Naive B cell (primary cell): ENCODE results near the gene RNF213. TPM values are rescaled to one million over a fixed set of nuclear protein-coding genes. Genes with fewer than 3 reads are reported as not detected.

Experiments
- ATAC-seq, 2 donors: fragments of 150-1000 bp; cut with Tn5 transposase; 2 replicates each; pipeline ENCODE4 v1.10.0; 2021; ENCODE audit warnings: low read depth in 2 of 2, mild to moderate bottlenecking in 2 of 2, moderate library complexity in 2 of 2
- DNase-seq: peaks from one replicate; pipeline ENCODE4 v3.0.0; 2022
- H3K27ac Mint-ChIP-seq, 6 donors: one replicate each; pipeline ENCODE4 v1.8.0; 2020 to 2022; ENCODE audit warnings: mild to moderate bottlenecking in 6 of 6, mixed read lengths in 6 of 6, moderate library complexity in 5 of 6, inconsistent platforms in 2 of 6
- H3K27me3 Mint-ChIP-seq, 3 donors: one replicate each; pipeline ENCODE4 v1.8.0; 2021 to 2022; ENCODE audit warnings: mixed read lengths in 3 of 3, mild to moderate bottlenecking in 1 of 3
- H3K36me3 Mint-ChIP-seq, 2 donors: one replicate each; pipeline ENCODE4 v1.8.0; 2020 to 2022; ENCODE audit warnings: mixed read lengths in 2 of 2, inconsistent platforms in 1 of 2, mild to moderate bottlenecking in 1 of 2
- H3K4me1 Mint-ChIP-seq, 3 donors: one replicate each; pipeline ENCODE4 v1.8.0; 2020 to 2022; ENCODE audit warnings: mixed read lengths in 3 of 3, inconsistent platforms in 1 of 3, mild to moderate bottlenecking in 1 of 3, moderate library complexity in 1 of 3
- H3K4me3 Mint-ChIP-seq, 8 donors: one replicate each; pipeline ENCODE4 v1.8.0; 2020 to 2022; ENCODE audit warnings: mild to moderate bottlenecking in 8 of 8, mixed read lengths in 8 of 8, moderate library complexity in 8 of 8, inconsistent platforms in 2 of 8
- H3K9me3 Mint-ChIP-seq, 7 donors: one replicate each; pipeline ENCODE4 v1.8.0; 2020 to 2022; ENCODE audit warnings: mixed read lengths in 7 of 7, mild to moderate bottlenecking in 5 of 7, inconsistent platforms in 2 of 7, moderate library complexity in 1 of 7
- polyA plus RNA-seq, 6 donors: library from polyadenylated mRNA; unstranded; fragments of 300-500 nt; fragmentation: Illumina TruSeq; gene quantifications; one replicate each; pipeline ENCODE4 v1.2.3, GENCODE V29; 2021; ENCODE audit warnings: low read depth in 6 of 6

RNF213 gene
- polyA plus RNA-seq, 6 donors from 2014 or later: 9.2 to 34.7 (median 18.3) TPM

DNA sequence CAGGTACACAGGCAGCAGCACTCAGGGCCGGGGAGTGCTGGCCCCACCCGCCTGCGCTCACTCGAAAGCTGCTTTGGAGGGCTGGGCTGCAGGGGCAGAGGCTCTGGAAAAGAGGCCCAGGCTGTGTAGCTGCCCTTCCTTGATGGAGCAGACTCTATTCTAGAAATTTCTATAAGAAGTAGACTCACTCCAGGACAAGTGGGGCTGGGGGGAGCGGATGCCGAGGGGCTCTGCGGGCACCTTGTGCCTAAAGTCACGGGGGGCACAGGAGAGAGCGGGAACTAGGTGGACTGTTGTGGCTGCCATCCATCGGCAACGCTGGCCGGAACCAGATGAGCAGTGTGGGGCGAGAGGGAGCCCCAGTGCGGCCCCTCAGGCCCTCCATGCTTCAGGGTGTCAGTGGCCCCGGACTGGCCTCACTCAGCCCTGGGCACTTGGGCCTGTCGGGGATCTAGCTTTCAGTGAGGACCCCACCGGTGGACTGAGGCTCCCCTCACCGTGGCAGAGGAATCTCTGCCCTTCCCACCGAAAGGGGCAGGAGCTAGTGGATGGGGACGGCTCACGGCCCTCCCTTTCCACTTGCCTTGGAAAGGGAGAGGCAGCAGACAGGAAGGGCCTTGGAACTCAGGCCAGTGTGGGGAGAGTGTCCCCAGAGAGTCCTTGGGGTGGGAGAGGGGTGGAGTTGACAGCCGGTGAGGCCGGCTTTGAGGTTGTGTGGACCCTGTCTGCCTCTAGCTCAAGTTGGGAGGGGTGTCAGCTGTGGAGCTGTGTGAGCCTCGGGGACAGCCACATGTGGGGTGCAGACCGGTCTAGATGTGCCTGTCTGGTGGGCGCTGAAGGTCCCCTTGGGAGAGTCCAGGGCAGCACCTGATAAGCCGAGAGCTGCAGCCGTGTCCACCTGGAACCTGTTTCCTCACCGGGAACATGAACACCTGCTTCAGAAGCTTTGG is 170.9 kb downstream of the RNF213 start:
- Mint-ChIP-seq H3K9me3 (peaks cover 0 to 4% (median 0%) of the 10 kb centered on the region in 7 donors), H3K27ac (peak overlapping the region in 1 of 6 donors; percentile 38), H3K36me3 (no peaks in the 10 kb centered on the region), H3K27me3 (no peaks in the 10 kb centered on the region), H3K4me1 (peaks cover 6 to 13% (median 7%) of the 10 kb centered on the region in 3 donors), H3K4me3 (no peak overlapping the region)
- ATAC-seq: no peak
- no peak for DNase-seq

DNA sequence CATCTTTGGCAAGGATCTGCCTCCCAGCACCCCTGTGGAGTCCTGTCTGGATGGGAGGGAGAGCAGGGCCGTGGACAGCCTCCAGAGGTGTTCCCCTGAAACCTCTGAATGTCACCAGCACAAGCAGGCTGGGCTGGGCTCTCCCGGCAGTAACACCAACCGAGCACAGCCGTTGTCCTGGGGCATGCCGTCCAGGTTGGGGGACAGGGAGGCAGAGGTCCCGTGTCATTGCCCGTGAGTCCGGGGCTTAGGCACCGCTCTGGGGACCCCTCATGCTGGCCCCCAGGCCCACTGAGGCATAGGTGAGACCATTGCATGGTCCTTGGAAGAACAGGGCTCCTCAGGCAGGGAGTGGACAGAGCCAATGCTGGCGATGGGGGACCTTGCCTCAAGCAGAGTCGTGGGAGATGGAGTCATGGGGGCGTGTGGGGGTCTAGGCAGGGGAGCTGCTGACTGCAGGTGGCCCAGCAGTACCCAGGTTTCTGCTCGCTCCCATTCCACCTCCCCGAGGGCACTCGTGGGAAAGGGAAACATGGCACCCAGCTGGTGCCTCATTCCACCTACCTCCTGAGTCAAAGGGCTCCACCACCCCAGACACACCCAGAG is 171.8 kb downstream of the RNF213 start:
- no peak for DNase-seq
- Mint-ChIP-seq H3K9me3 (peaks cover 0 to 4% (median 0%) of the 10 kb centered on the region in 7 donors), H3K4me3 (no peak overlapping the region), H3K27me3 (no peaks in the 10 kb centered on the region), H3K4me1 (peaks cover 0 to 4% (median 0%) of the 10 kb centered on the region in 3 donors), H3K27ac (no peak overlapping the region), H3K36me3 (no peaks in the 10 kb centered on the region)
- ATAC-seq: no peak

DNA sequence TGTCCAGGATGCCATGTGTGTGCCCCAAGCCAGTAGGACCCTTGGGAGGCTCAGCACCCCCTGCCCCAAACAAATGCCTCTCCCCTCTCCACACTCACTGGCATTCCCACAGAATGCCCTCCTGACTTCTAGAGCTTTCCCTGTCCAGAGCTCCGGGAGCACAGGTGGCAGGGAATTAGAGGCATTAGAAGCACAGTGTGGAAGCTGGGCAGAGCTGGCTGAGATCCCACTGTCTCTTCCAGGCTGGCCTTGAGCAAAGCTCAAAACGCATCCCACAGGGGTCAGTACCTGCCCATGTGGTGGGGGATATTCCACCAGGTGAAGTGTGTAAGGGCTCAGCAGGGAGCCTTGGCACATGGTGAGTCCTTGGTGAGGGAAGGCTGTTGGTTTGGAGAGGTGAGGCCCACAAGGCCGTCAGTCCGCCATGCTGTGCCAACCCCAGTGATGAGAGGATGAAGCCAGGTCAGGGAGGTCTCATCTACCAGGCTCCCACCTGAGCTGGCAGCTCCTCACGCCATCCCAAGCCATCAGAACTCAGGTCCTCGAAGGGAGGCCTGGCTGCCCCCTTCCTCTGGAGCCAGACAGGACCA is 172.4 kb downstream of the RNF213 start:
- no peaks in the 10 kb centered on the region for H3K36me3 Mint-ChIP-seq
- DNase-seq (no peak), ATAC-seq (no peak)
- no peak overlapping the region for H3K4me3 Mint-ChIP-seq
- peaks cover 0 to 4% (median 0%) of the 10 kb centered on the region in 7 donors for H3K9me3 Mint-ChIP-seq
- no peak overlapping the region for H3K27ac Mint-ChIP-seq
- peaks cover 0 to 4% (median 0%) of the 10 kb centered on the region in 3 donors for H3K4me1 Mint-ChIP-seq
- H3K27me3 Mint-ChIP-seq: no peaks in the 10 kb centered on the region

DNA sequence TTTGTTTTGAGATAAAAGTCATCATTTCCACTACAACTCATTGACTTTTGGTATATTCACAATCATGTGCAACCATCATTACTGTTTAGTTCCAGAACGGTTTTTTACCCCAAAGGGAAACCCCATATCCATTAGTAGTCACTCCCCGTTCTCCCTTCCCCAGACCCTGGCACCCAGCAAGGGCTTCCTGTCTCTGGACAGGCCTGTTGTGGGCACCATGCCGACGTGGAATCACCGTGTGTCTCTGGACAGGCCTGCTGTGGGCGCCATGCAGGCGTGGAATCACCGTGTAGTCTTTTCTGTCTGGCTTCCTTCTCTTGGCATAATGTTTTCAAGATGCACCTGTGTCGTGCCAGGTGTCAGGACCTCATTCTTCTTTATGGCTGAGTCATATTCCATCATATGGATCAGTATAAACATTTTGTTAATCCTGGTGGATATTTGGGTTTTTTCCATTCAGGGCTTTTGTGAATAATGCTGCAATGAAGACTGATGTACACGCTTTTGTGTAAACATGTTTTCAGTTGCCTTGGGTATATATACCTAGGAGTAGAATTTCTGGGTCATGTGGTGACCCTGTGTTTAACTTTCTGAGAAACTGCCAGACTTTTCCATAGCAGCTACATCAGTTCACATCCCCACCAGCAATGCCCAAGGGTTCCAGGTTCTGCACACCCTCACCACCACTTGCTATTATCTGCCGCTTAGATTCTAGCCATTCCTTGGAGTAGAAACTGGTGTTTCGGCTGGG is 173.4 kb downstream of the RNF213 start:
- Mint-ChIP-seq H3K27ac (peak overlapping the region in 1 of 6 donors; percentile 41), H3K36me3 (no peaks in the 10 kb centered on the region), H3K4me3 (no peak overlapping the region), H3K4me1 (peaks cover 0 to 4% (median 0%) of the 10 kb centered on the region in 3 donors), H3K27me3 (no peaks in the 10 kb centered on the region), H3K9me3 (peaks cover 0 to 4% (median 0%) of the 10 kb centered on the region in 7 donors)
- DNase-seq: no peak
- ATAC-seq: no peak

DNA sequence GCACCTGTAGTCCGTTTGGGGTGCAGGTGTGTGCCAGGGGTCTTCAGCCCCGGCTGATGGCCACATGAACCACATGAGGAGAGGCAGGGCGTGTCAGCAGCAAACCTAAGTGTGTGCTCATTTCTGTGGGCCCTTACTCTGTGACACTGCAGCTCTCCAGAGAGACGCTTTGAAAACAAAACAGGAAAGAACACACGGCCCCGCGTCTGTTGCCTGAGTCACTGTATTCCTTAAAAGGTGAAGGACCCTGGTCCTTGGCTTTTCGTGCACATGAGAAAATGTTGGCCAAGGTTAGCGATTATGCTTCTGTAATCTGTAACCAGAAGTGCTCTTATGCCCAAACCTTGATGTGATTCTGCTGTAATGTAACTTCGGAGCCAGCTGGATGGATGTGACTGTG is 176.9 kb downstream of the RNF213 start:
- ATAC-seq (no peak), DNase-seq (no peak)
- H3K4me1 Mint-ChIP-seq: peaks cover 0 to 4% (median 0%) of the 10 kb centered on the region in 3 donors
- H3K4me3 Mint-ChIP-seq: no peak overlapping the region
- peaks cover 0 to 10% (median 6%) of the 10 kb centered on the region in 3 donors for H3K27me3 Mint-ChIP-seq
- H3K36me3 Mint-ChIP-seq: peaks cover 0 to 12% of the 10 kb centered on the region in 2 donors
- H3K9me3 Mint-ChIP-seq: peaks cover 0 to 4% (median 0%) of the 10 kb centered on the region in 7 donors
- peak overlapping the region in 1 of 6 donors; percentile 74 for H3K27ac Mint-ChIP-seq

DNA sequence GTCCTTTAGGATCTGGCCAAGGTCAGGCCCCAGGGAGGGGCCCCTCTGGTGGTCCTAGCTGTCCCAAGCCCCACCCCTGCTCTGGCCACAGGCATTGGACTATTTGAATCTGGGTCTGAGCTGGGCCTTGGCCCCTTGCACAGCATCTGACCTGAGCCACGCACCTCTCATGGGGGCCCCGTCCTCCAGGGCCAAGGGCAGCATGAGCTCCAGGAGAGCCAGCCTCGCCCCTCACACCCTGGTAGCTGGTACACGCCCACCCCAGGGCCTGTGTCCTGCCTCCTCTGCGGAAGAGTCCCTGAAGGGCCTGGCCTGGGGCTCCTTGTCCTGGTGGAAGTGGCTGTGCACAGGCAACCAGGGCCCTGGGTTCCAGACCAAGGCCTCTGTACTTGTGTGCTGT is 178.2 kb downstream of the RNF213 start:
- no peak for ATAC-seq
- H3K27me3 Mint-ChIP-seq: peaks cover 0 to 20% (median 16%) of the 10 kb centered on the region in 3 donors
- no peak for DNase-seq
- peaks cover 0 to 4% (median 0%) of the 10 kb centered on the region in 7 donors for H3K9me3 Mint-ChIP-seq
- H3K27ac Mint-ChIP-seq: no peak overlapping the region
- peaks cover 0 to 19% of the 10 kb centered on the region in 2 donors for H3K36me3 Mint-ChIP-seq
- H3K4me3 Mint-ChIP-seq: no peak overlapping the region
- peaks cover 0 to 4% (median 4%) of the 10 kb centered on the region in 3 donors for H3K4me1 Mint-ChIP-seq

DNA sequence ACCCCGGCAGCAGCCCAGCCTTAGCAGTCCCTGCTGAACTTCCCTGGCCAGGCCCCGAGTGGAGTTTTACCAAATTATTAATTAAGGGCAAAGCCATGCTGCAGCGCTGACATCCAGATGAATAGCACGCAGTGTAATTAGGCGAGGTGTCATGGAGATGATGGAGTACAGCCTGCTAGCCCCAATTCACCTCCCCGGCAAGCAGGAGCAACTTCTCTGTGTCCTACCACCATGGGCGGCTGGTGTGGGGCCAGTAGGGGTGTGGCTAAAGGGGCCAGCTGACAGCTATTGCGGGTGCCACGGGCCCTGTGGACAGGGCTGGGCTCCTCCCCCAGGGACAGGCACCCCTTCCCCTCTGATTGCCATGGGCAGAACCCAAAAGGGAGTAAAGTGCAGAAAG is 178.8 kb downstream of the RNF213 start:
- Mint-ChIP-seq H3K9me3 (peaks cover 0 to 4% (median 0%) of the 10 kb centered on the region in 7 donors), H3K4me1 (peaks cover 0 to 4% (median 4%) of the 10 kb centered on the region in 3 donors), H3K36me3 (peaks cover 0 to 19% of the 10 kb centered on the region in 2 donors), H3K27ac (no peak overlapping the region), H3K27me3 (peaks cover 0 to 20% (median 16%) of the 10 kb centered on the region in 3 donors), H3K4me3 (peak overlapping the region in 1 of 8 donors; percentile 85)
- ATAC-seq: no peak
- no peak for DNase-seq

DNA sequence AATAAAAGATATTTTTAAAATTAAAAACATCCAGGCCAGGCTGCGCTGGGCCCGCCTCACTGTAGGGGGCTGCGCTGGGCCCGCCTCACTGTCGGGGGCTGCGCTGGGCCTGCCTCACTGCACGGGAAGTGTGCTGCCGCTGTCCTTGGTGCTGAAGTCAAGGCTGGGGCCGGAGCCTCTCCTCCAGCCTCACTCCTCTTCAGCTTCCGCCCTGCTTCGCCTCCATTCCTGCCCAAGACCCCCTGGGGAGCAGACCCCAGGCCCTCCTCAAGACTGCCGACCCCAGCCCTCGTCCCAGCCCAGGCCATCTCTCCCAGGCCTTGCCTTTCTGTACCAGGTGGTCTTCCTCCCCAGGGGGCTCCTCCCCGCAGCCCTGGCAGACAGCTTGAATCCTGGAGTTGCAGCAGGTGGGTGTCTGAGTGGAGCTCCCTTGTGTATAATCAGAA is 180.5 kb downstream of the RNF213 start:
- Mint-ChIP-seq H3K4me3 (no peak overlapping the region), H3K27ac (peak overlapping the region in 2 of 6 donors; percentile 54 to 79), H3K9me3 (peaks cover 0 to 1% (median 0%) of the 10 kb centered on the region in 7 donors), H3K27me3 (peaks cover 0 to 20% (median 16%) of the 10 kb centered on the region in 3 donors), H3K36me3 (peaks cover 0 to 19% of the 10 kb centered on the region in 2 donors), H3K4me1 (peaks cover 0 to 4% (median 1%) of the 10 kb centered on the region in 3 donors)
- DNase-seq (no peak), ATAC-seq (peak in 1 of 2 donors; percentile 40)

DNA sequence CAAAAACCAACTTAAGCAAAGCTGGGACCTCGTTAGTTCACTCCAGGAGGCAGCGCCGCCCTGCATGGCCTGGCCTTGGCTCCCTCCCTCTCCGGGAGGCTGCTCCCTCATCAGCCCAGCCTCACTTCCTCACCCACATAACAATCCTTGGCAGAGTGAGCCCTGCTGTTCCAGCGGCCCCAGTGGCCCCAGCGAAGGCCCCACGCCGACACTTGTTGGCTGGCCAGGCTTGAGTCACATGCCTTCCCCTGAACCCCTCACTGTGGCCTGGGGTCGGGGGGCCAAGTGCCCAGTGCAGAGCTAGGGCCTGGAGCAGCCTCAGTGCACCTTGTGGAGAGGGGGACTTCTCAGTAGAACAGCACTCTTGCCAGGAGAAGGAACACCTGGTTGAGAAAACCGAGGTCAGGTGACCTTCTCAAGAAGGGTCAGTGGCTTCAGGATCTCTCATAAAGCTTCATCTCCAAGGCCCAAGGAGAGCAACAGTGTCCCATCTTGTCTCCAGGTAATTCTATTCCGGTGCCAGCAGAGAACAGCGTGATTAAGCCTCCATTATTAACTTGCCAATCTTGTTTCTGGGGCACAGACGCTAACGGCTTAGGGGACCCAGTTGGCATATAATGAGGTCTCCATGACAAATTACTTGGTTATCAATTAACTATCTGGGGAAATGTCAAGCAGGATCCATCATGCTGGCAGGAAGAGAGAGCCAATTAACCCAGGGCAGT is 181.1 kb downstream of the RNF213 start:
- H3K4me1 Mint-ChIP-seq: peaks cover 0 to 4% (median 0%) of the 10 kb centered on the region in 3 donors
- H3K27me3 Mint-ChIP-seq: peaks cover 0 to 20% (median 16%) of the 10 kb centered on the region in 3 donors
- no peak overlapping the region for H3K27ac Mint-ChIP-seq

DNA sequence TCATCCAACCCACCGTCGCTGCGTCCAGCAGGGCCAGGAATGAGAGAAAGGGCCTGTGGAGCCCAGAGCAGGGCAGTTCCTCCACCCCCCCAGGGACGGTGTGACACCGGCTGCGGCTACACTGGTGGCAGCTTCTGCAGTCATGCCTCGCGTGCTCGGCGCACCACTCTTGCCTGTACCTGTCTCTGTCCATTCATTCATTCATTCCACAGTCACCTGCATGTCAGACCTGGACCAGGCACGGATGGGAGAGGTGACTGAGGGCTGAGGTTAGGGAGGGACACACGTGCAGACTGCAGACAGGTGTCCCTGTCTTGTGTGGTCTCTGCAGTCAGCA is 181.6 kb downstream of the RNF213 start:
- ATAC-seq: no peak
- H3K27ac Mint-ChIP-seq: no peak overlapping the region
- no peaks in the 10 kb centered on the region for H3K9me3 Mint-ChIP-seq
- H3K4me3 Mint-ChIP-seq: no peak overlapping the region
- no peak for DNase-seq
- H3K4me1 Mint-ChIP-seq: peaks cover 0 to 4% (median 0%) of the 10 kb centered on the region in 3 donors
- peaks cover 0 to 19% of the 10 kb centered on the region in 2 donors for H3K36me3 Mint-ChIP-seq
- peaks cover 0 to 20% (median 16%) of the 10 kb centered on the region in 3 donors for H3K27me3 Mint-ChIP-seq

More for the DNA sequence above, 181.1 kb downstream of the RNF213 start:
- Mint-ChIP-seq H3K36me3 (peaks cover 0 to 19% of the 10 kb centered on the region in 2 donors), H3K4me3 (no peak overlapping the region), H3K9me3 (no peaks in the 10 kb centered on the region)
- DNase-seq (no peak), ATAC-seq (no peak)

DNA sequence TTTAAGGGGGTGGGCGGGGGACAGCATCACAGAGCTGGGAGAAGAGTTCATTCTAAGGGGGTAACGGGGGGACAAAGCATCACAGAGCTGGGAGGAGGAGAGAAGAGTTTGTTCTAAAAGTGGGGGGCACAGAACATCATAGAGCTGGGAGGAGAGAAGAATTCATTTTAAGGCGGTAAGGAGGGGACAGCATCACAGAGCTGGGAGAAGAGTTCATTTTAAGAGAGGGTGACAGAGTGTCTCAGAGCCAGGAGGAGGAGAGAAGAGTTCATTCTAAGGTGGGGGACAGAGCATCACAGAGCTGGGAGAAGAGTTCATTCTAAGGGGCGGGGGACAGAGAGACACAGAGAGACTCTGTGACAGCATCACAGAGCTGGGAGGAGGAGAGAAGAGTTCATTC is 182.1 kb downstream of the RNF213 start:
- H3K4me1 Mint-ChIP-seq: peaks cover 0 to 4% (median 0%) of the 10 kb centered on the region in 3 donors
- H3K36me3 Mint-ChIP-seq: peaks cover 0 to 19% of the 10 kb centered on the region in 2 donors
- H3K27me3 Mint-ChIP-seq: peaks cover 0 to 20% (median 16%) of the 10 kb centered on the region in 3 donors
- H3K9me3 Mint-ChIP-seq: no peaks in the 10 kb centered on the region
- ATAC-seq: no peak
- H3K27ac Mint-ChIP-seq: no peak overlapping the region
- no peak overlapping the region for H3K4me3 Mint-ChIP-seq
- no peak for DNase-seq

DNA sequence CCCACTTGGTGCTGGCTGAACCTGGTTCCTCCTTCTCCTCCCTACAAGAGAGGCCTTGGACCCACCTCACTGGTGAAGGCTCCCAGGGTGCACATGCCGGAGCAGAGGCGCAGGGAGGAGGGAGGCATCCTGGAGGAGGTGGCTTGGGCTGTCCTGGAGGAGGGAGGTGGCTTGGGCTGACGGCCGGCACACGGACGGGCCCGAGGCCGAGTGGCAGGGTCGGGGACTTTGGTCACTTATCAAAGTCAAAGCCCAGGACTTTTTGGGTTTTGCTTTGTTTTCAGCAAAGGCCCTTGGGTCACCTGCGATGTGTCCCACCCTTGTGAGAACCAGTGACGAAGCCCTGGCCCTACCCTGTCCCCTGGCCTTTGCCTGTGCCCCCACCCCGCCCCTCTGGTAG is 182.8 kb downstream of the RNF213 start:
- peaks cover 0 to 19% of the 10 kb centered on the region in 2 donors for H3K36me3 Mint-ChIP-seq

More for the DNA sequence above, 182.8 kb downstream of the RNF213 start:
- H3K4me3 Mint-ChIP-seq: no peak overlapping the region
- DNase-seq (no peak), ATAC-seq (no peak)
- H3K9me3 Mint-ChIP-seq: no peaks in the 10 kb centered on the region
- H3K27ac Mint-ChIP-seq: no peak overlapping the region
- H3K4me1 Mint-ChIP-seq: peaks cover 0 to 4% (median 0%) of the 10 kb centered on the region in 3 donors
- H3K27me3 Mint-ChIP-seq: peaks cover 0 to 20% (median 16%) of the 10 kb centered on the region in 3 donors
